Measurements from ENCODE around the gene MAN2B2.

DNA sequence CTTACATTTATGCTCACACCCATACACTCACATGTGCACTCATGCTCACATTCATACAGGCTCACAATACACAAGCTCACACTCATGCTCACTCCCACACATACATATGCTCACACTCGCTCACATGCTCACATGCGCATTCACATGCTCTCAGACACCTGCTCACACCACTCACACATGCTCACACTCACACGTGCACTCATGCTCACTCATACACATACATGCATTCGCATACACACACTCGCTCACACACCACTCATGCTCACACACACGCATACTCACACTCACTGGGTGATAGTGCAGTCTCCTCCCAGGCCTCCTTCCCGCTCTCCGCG, 90.3 kb downstream of the MAN2B2 start:
- TF ChIP-seq, protein P1, sequence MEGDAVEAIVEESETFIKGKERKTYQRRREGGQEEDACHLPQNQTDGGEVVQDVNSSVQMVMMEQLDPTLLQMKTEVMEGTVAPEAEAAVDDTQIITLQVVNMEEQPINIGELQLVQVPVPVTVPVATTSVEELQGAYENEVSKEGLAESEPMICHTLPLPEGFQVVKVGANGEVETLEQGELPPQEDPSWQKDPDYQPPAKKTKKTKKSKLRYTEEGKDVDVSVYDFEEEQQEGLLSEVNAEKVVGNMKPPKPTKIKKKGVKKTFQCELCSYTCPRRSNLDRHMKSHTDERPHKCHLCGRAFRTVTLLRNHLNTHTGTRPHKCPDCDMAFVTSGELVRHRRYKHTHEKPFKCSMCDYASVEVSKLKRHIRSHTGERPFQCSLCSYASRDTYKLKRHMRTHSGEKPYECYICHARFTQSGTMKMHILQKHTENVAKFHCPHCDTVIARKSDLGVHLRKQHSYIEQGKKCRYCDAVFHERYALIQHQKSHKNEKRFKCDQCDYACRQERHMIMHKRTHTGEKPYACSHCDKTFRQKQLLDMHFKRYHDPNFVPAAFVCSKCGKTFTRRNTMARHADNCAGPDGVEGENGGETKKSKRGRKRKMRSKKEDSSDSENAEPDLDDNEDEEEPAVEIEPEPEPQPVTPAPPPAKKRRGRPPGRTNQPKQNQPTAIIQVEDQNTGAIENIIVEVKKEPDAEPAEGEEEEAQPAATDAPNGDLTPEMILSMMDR (optimal IDR thresholded peaks at IDR 0.05 in 1 of 3, IDR thresholded peaks at IDR 0.05 in 1 of 3, conservative IDR thresholded peaks at IDR 0.05 in 1 of 3; ENCODE audit: extremely low read depth in 1 of 3, insufficient read depth in 2 of 3, low read length in 3 of 3) = no peak
- no peak for TF ChIP-seq EZH2 (IDR thresholded peaks at IDR 0.05; ENCODE audit: low read length)
